Psoas muscle (tissue), 8 donors: ENCODE results near the gene ZFHX3. TPM values are rescaled to one million over a fixed set of nuclear protein-coding genes. Genes with fewer than 3 reads are reported as not detected.

Source experiments
- ATAC-seq, 4 donors: fragments of 200-7000 bp; cut with Tn5 transposase; one replicate each; pipeline ENCODE4 v1.9.1; 2020; ENCODE audit warnings: moderate library complexity in 3 of 4, mild to moderate bottlenecking in 2 of 4
- DNase-seq, 2 donors: peaks; one replicate each; pipeline ENCODE4 v3.0.0-alpha.2; 2020
- H3K27ac ChIP-seq: fragments of 200-600 bp; one replicate; pipeline ENCODE4 v1.8.0; 2022
- H3K27me3 ChIP-seq, 3 donors: fragments of 200-600 bp in 1 of 3; one replicate each; pipeline versions ENCODE4 v1.6.1 to v1.8.0; 2013 to 2022; ENCODE audit warnings: low read length in 2 of 3, mild to moderate bottlenecking in 2 of 3, moderate library complexity in 1 of 3; ENCODE audit not compliant: insufficient read depth in 3 of 3
- H3K36me3 ChIP-seq, 2 donors: fragments of 200-600 bp in 1 of 2; one replicate each; pipeline versions ENCODE4 v1.6.1 to v1.8.0; 2013 to 2022; ENCODE audit warnings: low read depth in 1 of 2, mild to moderate bottlenecking in 1 of 2, moderate library complexity in 1 of 2; ENCODE audit not compliant: insufficient read depth in 1 of 2
- H3K4me1 ChIP-seq: fragments of 200-600 bp; one replicate; pipeline ENCODE4 v1.8.0; 2022
- H3K4me3 ChIP-seq: fragments of 200-600 bp; one replicate; pipeline ENCODE4 v1.8.0; 2022; ENCODE audit warnings: mild to moderate bottlenecking
- H3K9me3 ChIP-seq: fragments of 200-600 bp; one replicate; pipeline ENCODE4 v1.8.0; 2022
- WGBS, 3 donors: extraction: QIAGEN DNeasy Blood & Tissue Kit; methylation state at CpG; one replicate each; pipeline versions ENCODE4 v1.1.6 to v1.1.7; 2013; 5-methylcytosine and 5-hydroxymethylcytosine counted together
- intact Hi-C, 2 donors: fragments of 100-400 bp; cut with DNase I; formaldehyde crosslinking; loops; one replicate each; pipeline versions ENCODE4 v1.11.0 to v1.14.2; 2022
- polyA plus RNA-seq, 3 donors: library from polyadenylated mRNA; stranded (reverse); fragments of 200-250 nt; gene quantifications; one replicate each; pipeline ENCODE4 v1.2.3, GENCODE V29; 2013
- total RNA-seq, 4 donors: library from RNA; stranded (reverse); fragmentation: NEBNext Ultra II Directional in 2 of 4; extraction: Animal tissue kit (Norgen Biotek cat#: 25700) in 2 of 4; gene quantifications; one replicate each; pipeline versions ENCODE4 v1.2.1 to v1.2.4, GENCODE V29; 2021 to 2023
- TF ChIP-seq, protein P1 (sequence below): fragments of 200-600 bp; IDR thresholded peaks from one replicate; pipeline ENCODE4 v1.8.0; 2022; ENCODE audit warnings: antibody characterized with exemption
- donor health status: healthy with polysubstance abuse.
- donor health status: DM: no; HTN: no; CAD: no; lungs with moderate emphysema.
- donor health status: Bipolar disorder and iron deficiency.
- donor health status: healthy.
- donor health status: DM: yes; HTN: yes; CAD: no.
- donor health status: DM: no; HTN: no; CAD: no.
- donor health status: DM: no; HTN: no; CAD: no.
- donor health status: DM: yes; HTN: yes; CAD: no.

The ZFHX3 gene
- total and polyA plus RNA-seq, 7 donors: 3.3 to 36.9 (median 11.5) TPM

DNA sequence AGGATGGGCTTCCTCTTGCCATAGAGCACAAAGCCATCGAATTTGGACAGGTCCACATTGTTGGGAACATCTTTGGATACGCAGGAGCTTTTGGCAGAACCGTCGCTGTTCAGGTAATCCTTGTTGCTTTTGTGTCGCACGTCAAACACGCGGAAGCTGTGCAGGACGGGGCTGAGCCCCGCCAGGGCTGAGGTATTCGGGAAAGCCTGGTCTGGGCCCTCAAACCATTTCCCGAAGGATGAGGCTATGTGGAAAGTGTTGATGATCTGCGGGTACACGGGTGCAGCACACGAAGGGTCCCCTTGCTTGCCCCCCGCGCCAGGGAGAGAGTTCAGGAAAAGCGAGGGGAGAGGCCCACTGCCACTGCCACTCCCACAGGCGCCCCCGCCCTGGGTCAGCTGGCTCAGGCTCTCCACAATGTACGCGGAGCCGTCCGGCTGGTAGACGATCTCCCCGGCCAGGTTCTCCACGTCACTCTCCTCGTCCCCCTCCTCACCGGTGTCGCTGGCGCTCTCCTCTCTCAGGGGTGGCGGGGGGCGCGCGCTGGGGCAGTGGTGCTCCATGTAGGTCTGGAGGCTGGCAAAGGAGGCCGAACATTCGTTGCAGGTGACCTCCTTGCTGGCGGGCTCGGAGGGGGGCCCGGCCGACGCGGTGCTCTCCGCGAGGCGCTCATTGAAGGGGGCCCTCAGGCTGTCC lies 88.5 kb downstream of the ZFHX3 start:
- H3K27me3 ChIP-seq: no peaks in the 10 kb centered on the region
- no peak for ATAC-seq

DNA sequence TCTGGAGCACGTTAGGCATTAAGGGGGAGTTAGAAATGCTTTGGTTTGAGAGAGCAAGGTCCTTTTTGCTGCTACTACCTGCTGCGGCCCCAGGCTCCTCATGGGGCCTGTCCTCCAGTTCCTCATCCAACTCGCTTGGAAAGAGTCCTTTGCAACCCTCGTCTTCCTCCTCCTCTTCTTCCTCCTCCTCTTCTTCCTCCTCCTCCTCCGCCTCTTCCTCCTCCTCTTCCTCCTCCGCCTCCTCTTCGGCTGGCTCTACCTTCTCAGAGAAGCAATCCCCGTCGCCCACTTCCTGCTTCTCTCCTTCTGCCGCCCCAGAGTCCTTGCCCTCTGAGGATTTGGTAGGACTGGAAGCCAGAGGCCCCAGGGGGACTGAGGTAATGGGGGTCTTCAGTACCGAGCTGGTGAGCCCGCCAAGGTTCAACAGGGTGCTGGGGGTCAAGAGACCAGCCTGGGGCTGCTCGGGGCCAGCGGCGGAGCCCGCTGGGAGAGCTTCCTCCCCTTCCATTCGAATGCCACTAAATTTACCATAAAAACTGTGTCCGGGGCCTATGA lies 89.3 kb downstream of the ZFHX3 start:
- intact Hi-C loops: no loop called here
- peaks cover 43% of the 10 kb centered on the region for H3K4me1 ChIP-seq
- no peaks in the 10 kb centered on the region for H3K9me3 ChIP-seq
- TF ChIP-seq, protein P1, sequence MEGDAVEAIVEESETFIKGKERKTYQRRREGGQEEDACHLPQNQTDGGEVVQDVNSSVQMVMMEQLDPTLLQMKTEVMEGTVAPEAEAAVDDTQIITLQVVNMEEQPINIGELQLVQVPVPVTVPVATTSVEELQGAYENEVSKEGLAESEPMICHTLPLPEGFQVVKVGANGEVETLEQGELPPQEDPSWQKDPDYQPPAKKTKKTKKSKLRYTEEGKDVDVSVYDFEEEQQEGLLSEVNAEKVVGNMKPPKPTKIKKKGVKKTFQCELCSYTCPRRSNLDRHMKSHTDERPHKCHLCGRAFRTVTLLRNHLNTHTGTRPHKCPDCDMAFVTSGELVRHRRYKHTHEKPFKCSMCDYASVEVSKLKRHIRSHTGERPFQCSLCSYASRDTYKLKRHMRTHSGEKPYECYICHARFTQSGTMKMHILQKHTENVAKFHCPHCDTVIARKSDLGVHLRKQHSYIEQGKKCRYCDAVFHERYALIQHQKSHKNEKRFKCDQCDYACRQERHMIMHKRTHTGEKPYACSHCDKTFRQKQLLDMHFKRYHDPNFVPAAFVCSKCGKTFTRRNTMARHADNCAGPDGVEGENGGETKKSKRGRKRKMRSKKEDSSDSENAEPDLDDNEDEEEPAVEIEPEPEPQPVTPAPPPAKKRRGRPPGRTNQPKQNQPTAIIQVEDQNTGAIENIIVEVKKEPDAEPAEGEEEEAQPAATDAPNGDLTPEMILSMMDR: no peak
- 93 to 95% (median 93%) methylated on average over 18 of the region's 18 CpGs for WGBS, 3 donors
- DNase-seq: no peak
- no peak overlapping the region for H3K27ac ChIP-seq
- no peak overlapping the region for H3K4me3 ChIP-seq
- H3K36me3 ChIP-seq: peaks cover 5 to 34% of the 10 kb centered on the region in 2 donors
- H3K27me3 ChIP-seq: no peaks in the 10 kb centered on the region
- ATAC-seq: no peak

More for the DNA sequence above, 88.5 kb downstream of the ZFHX3 start:
- Histone ChIP-seq H3K36me3 (peaks cover 5 to 34% of the 10 kb centered on the region in 2 donors), H3K4me1 (peaks cover 39% of the 10 kb centered on the region), H3K9me3 (no peaks in the 10 kb centered on the region), H3K4me3 (no peak overlapping the region), H3K27ac (no peak overlapping the region)
- intact Hi-C loops: no loop called here
- TF ChIP-seq, protein P1: no peak
- no peak for DNase-seq
- WGBS, 3 donors: 97 to 98% (median 98%) methylated on average over 45 to 46 of the region's 46 CpGs

DNA sequence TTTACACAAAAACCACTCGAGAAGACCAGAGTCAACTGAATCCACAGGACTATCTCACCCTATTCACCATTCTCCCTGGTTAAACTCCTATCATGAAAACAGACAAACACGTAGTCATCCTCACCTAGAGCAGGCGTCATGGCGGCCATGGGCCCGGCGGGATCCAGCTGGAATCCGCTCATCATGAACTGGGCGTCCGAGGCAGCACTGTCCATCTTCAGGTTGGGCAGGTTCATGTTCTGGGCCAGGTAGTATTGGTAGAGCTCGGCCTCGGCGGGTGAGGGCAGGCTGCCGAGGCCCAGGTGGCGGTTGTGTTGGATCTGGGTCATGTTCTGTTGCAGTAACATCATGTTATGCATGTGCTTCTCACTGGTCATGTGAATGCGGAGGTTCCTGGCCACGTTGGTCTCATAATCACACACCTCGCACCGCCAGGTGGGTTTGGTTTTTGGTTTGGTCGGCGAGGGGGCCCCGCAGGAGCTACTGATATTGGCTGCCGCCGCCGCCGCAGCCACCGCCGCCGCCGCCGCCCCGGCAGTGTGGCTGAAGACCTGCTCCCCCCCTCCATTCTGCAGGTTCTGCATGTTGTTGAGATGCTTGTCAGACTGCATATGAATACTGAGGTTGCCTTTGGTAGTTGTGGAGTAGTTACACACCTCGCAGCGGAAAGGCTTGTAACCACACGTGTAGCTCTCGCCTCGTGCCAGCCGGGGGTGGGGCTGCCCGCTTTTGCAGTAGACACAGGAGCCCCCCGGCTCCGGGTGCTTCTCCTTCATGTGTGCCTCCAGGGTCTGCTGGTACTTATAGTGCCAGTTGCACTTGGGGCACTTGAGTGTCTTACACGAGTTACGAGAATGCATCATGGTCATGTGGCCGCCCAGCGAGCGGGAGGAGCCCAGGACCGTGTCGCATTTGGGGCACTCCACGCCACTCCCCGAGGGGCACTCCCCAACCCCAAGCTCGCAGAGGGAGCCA lies 90.3 kb downstream of the ZFHX3 start:
- H3K9me3 ChIP-seq: no peaks in the 10 kb centered on the region
- no peak overlapping the region for H3K27ac ChIP-seq
- no peaks in the 10 kb centered on the region for H3K27me3 ChIP-seq
- peaks cover 53% of the 10 kb centered on the region for H3K4me1 ChIP-seq
- no peak for ATAC-seq
- no peak overlapping the region for H3K4me3 ChIP-seq
- intact Hi-C loops: no loop called here
- WGBS, 3 donors: 96 to 98% (median 96%) methylated on average over 50 of the region's 50 CpGs
- peaks cover 5 to 34% of the 10 kb centered on the region in 2 donors for H3K36me3 ChIP-seq
- no peak for DNase-seq
- TF ChIP-seq, protein P1: no peak

DNA sequence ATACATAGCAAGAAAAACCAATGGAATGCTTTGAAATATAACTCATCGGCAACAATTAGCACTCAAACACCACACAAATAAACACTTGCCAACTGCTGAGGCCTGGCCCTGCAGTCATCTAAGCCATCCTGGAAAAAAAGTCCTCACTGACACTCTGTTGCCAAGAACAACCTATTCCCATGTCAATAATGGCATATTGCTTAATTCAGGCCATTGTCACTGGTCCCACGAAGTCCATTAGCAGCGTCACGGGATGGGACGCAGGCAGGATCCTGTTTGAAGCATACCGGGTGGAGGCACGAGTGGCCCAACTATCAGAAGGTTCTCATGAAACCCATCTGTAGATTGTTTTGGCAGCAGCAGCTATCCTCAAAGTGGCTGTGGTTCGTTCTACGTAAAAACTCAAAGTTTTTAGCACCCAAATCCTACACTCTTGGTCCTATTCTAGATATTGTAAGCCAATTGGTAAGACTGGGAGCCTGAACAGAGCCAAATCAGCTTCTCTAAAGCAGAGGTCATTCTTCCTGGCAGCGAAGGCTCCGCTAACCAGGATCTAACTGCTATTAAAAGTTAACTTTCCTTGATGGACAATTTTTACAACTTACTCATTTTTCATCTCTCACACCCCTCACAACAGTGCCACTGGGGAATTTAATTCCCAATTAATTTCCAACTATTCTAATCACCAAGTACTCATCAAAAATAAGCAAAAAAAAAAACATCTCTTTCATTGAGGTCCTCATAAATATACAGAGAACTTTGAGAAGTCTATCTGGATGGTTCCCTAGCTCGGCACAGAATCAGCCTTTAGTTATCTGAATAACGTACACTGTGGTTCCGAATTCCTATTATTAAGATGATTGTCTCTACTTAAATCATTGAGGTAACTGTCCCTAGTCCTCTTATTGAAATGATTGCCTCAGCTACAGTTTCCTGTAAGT lies 91.5 kb downstream of the ZFHX3 start:
- WGBS, 3 donors: 52 to 71% (median 53%) methylated on average over 14 of the region's 14 CpGs
- Histone ChIP-seq H3K4me3 (no peak overlapping the region), H3K9me3 (no peaks in the 10 kb centered on the region), H3K27ac (peak overlapping the region; percentile 47), H3K36me3 (peaks cover 5 to 34% of the 10 kb centered on the region in 2 donors), H3K4me1 (peaks cover 54% of the 10 kb centered on the region), H3K27me3 (no peaks in the 10 kb centered on the region)
- DNase-seq: peak in 1 of 2 donors; percentile 73
- intact Hi-C loops: no loop called here
- peak in 3 of 4 donors; percentile 63 to 82 (median 77) for ATAC-seq
- TF ChIP-seq, protein P1: no peak
